Measurements from ENCODE around the gene DPP10.
"Not testable (repeated sequence)": the region's sequence is repeated elsewhere in the genome, so short reads cannot be mapped to it uniquely, and the experiment has no call there.

DPP10 gene

GRCh38 chr2:114517580-114517979 is 75.1 kb downstream of the DPP10 start:
- no peak for DNase-seq

GRCh38 chr2:114518738-114519137 is 76.3 kb downstream of the DPP10 start:
- no peak for DNase-seq

GRCh38 chr2:114522612-114523011 is 80.2 kb downstream of the DPP10 start:
- not testable (repeated sequence) for DNase-seq

- DNase-seq = no peak
Observed at GRCh38 chr2:114525955-114526354, 83.5 kb downstream of the DPP10 start.

GRCh38 chr2:114526841-114527240 is 84.4 kb downstream of the DPP10 start:
- no peak for DNase-seq

- DNase-seq = no peak
Observed at GRCh38 chr2:114527330-114527983, 85.0 kb downstream of the DPP10 start.

- no peak for DNase-seq
Observed at GRCh38 chr2:114534116-114535084, 92.0 kb downstream of the DPP10 start.

- DNase-seq = no peak
Observed at GRCh38 chr2:114537777-114538176, 95.3 kb downstream of the DPP10 start.

- no peak for DNase-seq
Observed at GRCh38 chr2:114542695-114543094, 100.3 kb downstream of the DPP10 start.

- no peak for DNase-seq
Observed at GRCh38 chr2:114543236-114543766, 100.9 kb downstream of the DPP10 start.

GRCh38 chr2:114545052-114545451 is 102.6 kb downstream of the DPP10 start:
- DNase-seq = no peak

GRCh38 chr2:114546531-114546930 is 104.1 kb downstream of the DPP10 start:
- DNase-seq = no peak

GRCh38 chr2:114548151-114548550 is 105.7 kb downstream of the DPP10 start:
- no peak for DNase-seq

GRCh38 chr2:114550364-114550763 is 107.9 kb downstream of the DPP10 start:
- DNase-seq = no peak

GRCh38 chr2:114550895-114551793 is 108.7 kb downstream of the DPP10 start:
- DNase-seq = peak in 1 of 2 donors; percentile 11

GRCh38 chr2:114553027-114553426 is 110.6 kb downstream of the DPP10 start:
- no peak for DNase-seq

- no peak for DNase-seq
Observed at GRCh38 chr2:114569166-114569565, 126.7 kb downstream of the DPP10 start.

- DNase-seq = no peak
Observed at GRCh38 chr2:114577657-114578056, 135.2 kb downstream of the DPP10 start.

GRCh38 chr2:114579542-114579941 is 137.1 kb downstream of the DPP10 start:
- no peak for DNase-seq

- no peak for DNase-seq
Observed at GRCh38 chr2:114580691-114581090, 138.2 kb downstream of the DPP10 start.

- no peak for DNase-seq
Observed at GRCh38 chr2:114598329-114598728, 155.9 kb downstream of the DPP10 start.

- no peak for DNase-seq
Observed at GRCh38 chr2:114609203-114609602, 166.8 kb downstream of the DPP10 start.

GRCh38 chr2:114609801-114610200 is 167.4 kb downstream of the DPP10 start:
- DNase-seq = no peak
